ENCODE data around the gene LRRC8D.

The LRRC8D gene

DNA sequence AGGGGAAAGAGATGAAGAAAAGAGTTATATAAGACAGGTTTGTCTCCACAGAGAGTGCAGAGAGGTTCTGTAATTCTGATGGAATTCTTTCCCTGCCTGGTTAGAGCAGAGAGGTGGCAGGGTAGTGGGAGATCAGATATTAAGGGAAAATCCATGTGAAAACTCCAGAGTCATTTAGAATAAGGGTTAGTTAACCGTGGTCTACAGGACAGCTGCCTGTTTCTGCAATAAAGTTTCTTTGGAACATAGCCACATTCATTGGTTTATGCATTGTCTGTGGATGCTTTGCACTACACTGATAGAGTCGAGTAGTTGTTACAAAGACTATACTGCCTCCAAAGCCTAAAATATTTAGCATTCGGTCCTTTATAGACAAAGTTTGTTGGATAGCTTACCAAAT is 55.6 kb downstream of the LRRC8D start:
- no peak for TF ChIP-seq TOX (CRISPR knock-in tag; IDR thresholded peaks at IDR 0.05; ENCODE audit: borderline replicate concordance)
- TF ChIP-seq CSDC2 (CRISPR knock-in tag; IDR thresholded peaks at IDR 0.05) = no peak
- no peak for TF ChIP-seq BACH2 (CRISPR knock-in tag; IDR thresholded peaks at IDR 0.05; ENCODE audit: borderline replicate concordance)
- TF ChIP-seq SNAI2 (CRISPR knock-in tag; IDR thresholded peaks at IDR 0.05) = no peak
- TF ChIP-seq TCF4 (CRISPR knock-in tag; IDR thresholded peaks at IDR 0.05; ENCODE audit: borderline replicate concordance) = no peak
- TF ChIP-seq, protein P1, sequence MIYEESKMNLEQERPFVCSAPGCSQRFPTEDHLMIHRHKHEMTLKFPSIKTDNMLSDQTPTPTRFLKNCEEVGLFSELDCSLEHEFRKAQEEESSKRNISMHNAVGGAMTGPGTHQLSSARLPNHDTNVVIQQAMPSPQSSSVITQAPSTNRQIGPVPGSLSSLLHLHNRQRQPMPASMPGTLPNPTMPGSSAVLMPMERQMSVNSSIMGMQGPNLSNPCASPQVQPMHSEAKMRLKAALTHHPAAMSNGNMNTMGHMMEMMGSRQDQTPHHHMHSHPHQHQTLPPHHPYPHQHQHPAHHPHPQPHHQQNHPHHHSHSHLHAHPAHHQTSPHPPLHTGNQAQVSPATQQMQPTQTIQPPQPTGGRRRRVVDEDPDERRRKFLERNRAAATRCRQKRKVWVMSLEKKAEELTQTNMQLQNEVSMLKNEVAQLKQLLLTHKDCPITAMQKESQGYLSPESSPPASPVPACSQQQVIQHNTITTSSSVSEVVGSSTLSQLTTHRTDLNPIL (CRISPR knock-in tag; IDR thresholded peaks at IDR 0.05; ENCODE audit: low read depth) = no peak
- no peak for TF ChIP-seq OSR1 (CRISPR knock-in tag; IDR thresholded peaks at IDR 0.05)
- no peak for ATAC-seq

DNA sequence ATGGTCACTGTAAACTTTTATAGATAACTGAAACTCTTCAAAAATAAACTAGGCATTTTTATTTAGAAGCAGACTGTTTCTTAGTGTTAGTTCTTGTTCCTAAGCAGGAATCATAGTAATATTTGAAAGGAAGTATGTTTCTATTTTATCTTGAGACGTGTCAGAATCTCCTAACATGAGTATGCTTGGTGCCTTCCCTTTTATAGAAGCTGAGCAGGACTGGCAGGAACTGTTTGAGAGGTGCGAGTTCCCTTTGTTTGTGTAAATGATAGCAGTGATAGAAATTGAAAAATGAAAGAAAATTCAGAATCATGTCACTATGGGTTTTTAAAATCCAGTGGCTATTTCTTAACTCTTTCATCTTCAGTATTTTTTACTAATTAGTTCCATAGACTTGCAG is 56.9 kb downstream of the LRRC8D start:
- no peak for ATAC-seq
- TF ChIP-seq ARNTL (CRISPR knock-in tag; IDR thresholded peaks at IDR 0.05; ENCODE audit: borderline replicate concordance, low read depth) (no peak), PPARA (CRISPR knock-in tag; IDR thresholded peaks at IDR 0.05; ENCODE audit: borderline replicate concordance) (no peak), ZFP30 (CRISPR knock-in tag; IDR thresholded peaks at IDR 0.05) (no peak), OSR1 (CRISPR knock-in tag; IDR thresholded peaks at IDR 0.05) (no peak)
- TF ChIP-seq, protein P1 (CRISPR knock-in tag; IDR thresholded peaks at IDR 0.05; ENCODE audit: low read depth) = no peak
- TF ChIP-seq, protein P2, sequence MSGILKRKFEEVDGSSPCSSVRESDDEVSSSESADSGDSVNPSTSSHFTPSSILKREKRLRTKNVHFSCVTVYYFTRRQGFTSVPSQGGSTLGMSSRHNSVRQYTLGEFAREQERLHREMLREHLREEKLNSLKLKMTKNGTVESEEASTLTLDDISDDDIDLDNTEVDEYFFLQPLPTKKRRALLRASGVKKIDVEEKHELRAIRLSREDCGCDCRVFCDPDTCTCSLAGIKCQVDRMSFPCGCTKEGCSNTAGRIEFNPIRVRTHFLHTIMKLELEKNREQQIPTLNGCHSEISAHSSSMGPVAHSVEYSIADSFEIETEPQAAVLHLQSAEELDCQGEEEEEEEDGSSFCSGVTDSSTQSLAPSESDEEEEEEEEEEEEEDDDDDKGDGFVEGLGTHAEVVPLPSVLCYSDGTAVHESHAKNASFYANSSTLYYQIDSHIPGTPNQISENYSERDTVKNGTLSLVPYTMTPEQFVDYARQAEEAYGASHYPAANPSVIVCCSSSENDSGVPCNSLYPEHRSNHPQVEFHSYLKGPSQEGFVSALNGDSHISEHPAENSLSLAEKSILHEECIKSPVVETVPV (CRISPR knock-in tag; IDR thresholded peaks at IDR 0.05) = no peak

DNA sequence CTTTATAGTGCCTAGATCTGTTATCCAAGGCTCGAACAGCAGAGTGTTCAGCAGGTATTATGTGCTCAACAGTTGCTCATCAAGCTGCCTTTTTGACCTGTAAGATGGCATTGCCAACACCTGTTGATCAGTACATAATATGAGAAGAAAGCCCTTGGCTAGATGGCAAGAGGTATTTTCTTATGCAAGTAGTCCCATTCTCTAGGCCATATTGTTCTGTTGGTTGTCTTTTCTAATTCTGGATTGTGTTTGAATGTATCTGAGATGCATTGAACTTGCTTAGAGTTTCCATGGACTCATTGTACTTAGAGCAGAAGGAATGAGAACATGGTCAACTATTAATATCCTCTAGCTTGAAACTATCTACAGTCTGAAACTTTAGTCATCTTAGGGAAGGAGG is 57.4 kb downstream of the LRRC8D start:
- no peak for ATAC-seq

More for the DNA sequence above, 57.4 kb downstream of the LRRC8D start:
- TF ChIP-seq, protein P2 (CRISPR knock-in tag; IDR thresholded peaks at IDR 0.05) = no peak
- no peak for TF ChIP-seq RARB (CRISPR knock-in tag; IDR thresholded peaks at IDR 0.05)
- TF ChIP-seq CSDC2 (CRISPR knock-in tag; IDR thresholded peaks at IDR 0.05) = no peak
- no peak for TF ChIP-seq ARNTL (CRISPR knock-in tag; IDR thresholded peaks at IDR 0.05; ENCODE audit: borderline replicate concordance, low read depth)
- no peak for TF ChIP-seq ZC3H10 (CRISPR knock-in tag; IDR thresholded peaks at IDR 0.05)
- TF ChIP-seq, protein P1 (CRISPR knock-in tag; IDR thresholded peaks at IDR 0.05; ENCODE audit: low read depth) = no peak
- TF ChIP-seq ISL1 (CRISPR knock-in tag; IDR thresholded peaks at IDR 0.05) = no peak
- TF ChIP-seq, protein P3, sequence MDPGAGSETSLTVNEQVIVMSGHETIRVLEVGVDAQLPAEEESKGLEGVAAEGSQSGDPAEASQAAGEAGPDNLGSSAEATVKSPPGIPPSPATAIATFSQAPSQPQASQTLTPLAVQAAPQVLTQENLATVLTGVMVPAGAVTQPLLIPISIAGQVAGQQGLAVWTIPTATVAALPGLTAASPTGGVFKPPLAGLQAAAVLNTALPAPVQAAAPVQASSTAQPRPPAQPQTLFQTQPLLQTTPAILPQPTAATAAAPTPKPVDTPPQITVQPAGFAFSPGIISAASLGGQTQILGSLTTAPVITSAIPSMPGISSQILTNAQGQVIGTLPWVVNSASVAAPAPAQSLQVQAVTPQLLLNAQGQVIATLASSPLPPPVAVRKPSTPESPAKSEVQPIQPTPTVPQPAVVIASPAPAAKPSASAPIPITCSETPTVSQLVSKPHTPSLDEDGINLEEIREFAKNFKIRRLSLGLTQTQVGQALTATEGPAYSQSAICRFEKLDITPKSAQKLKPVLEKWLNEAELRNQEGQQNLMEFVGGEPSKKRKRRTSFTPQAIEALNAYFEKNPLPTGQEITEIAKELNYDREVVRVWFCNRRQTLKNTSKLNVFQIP (CRISPR knock-in tag; IDR thresholded peaks at IDR 0.05; ENCODE audit: borderline replicate concordance, low read depth) = no peak
- TF ChIP-seq PPARA (CRISPR knock-in tag; IDR thresholded peaks at IDR 0.05; ENCODE audit: borderline replicate concordance) = no peak
- TF ChIP-seq, protein P4, sequence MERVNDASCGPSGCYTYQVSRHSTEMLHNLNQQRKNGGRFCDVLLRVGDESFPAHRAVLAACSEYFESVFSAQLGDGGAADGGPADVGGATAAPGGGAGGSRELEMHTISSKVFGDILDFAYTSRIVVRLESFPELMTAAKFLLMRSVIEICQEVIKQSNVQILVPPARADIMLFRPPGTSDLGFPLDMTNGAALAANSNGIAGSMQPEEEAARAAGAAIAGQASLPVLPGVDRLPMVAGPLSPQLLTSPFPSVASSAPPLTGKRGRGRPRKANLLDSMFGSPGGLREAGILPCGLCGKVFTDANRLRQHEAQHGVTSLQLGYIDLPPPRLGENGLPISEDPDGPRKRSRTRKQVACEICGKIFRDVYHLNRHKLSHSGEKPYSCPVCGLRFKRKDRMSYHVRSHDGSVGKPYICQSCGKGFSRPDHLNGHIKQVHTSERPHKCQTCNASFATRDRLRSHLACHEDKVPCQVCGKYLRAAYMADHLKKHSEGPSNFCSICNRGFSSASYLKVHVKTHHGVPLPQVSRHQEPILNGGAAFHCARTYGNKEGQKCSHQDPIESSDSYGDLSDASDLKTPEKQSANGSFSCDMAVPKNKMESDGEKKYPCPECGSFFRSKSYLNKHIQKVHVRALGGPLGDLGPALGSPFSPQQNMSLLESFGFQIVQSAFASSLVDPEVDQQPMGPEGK (CRISPR knock-in tag; IDR thresholded peaks at IDR 0.05; ENCODE audit: borderline replicate concordance) = no peak

All from SK-N-SH treated with all-trans-retinoic acid at 6 μM for 48 hours (cell line).